GM23338 (cell line): ENCODE data around the gene POU2AF3. TPM values are rescaled to one million over a fixed set of nuclear protein-coding genes. Genes with fewer than 3 reads are reported as not detected.
A peak's percentile ranks its signal among the peaks of the same experiment; 100 is the strongest.

Source experiments
- ATAC-seq: fragments of 200-7000 bp; cut with Tn5 transposase; 3 replicates; pipeline ENCODE4 v1.9.1; 2020
- DNase-seq: peaks from one replicate; pipeline ENCODE4 v3.0.0-alpha.2; 2015; ENCODE audit warnings: low spot score
- H2AFZ ChIP-seq: fragments of 200-600 bp; sonication (generic); 2 replicates; pipeline ENCODE4 v1.8.0; 2016; ENCODE audit warnings: antibody characterized with exemption, mild to moderate bottlenecking, moderate library complexity
- H3F3A ChIP-seq: fragments of 200-600 bp; sonication (generic); replicated peaks from 2 replicates; pipeline ENCODE4 v1.8.0; 2017; ENCODE audit warnings: antibody characterized with exemption, mixed run types, low read depth
- H3K27ac ChIP-seq: fragments of 200-600 bp; sonication (generic); 2 replicates; pipeline ENCODE4 v1.6.1; 2016; ENCODE audit warnings: low read depth
- H3K27me3 ChIP-seq: fragments of 200-600 bp; sonication (generic); 2 replicates; pipeline ENCODE4 v1.8.0; 2016; ENCODE audit warnings: mild to moderate bottlenecking, mixed run types, moderate library complexity; ENCODE audit not compliant: insufficient read depth
- H3K36me3 ChIP-seq: fragments of 200-600 bp; sonication (generic); 2 replicates; pipeline ENCODE4 v1.8.0; 2016; ENCODE audit warnings: mild to moderate bottlenecking; ENCODE audit not compliant: insufficient read depth
- H3K4me1 ChIP-seq: fragments of 200-600 bp; sonication (generic); 2 replicates; pipeline ENCODE4 v1.8.0; 2016; ENCODE audit warnings: mild to moderate bottlenecking, moderate library complexity; ENCODE audit not compliant: insufficient read depth
- H3K4me2 ChIP-seq: fragments of 200-600 bp; sonication (generic); 2 replicates; pipeline ENCODE4 v1.7.1; 2017; ENCODE audit warnings: mixed run types
- H3K4me3 ChIP-seq: fragments of 200-600 bp; sonication (generic); 2 replicates; pipeline ENCODE4 v1.6.1; 2016; ENCODE audit warnings: mixed run types
- H3K79me2 ChIP-seq: fragments of 200-600 bp; sonication (generic); replicated peaks from 2 replicates; pipeline ENCODE4 v1.8.0; 2017; ENCODE audit warnings: mild to moderate bottlenecking; ENCODE audit not compliant: insufficient read depth
- H3K9me2 ChIP-seq: fragments of 200-600 bp; sonication (generic); 2 replicates; pipeline ENCODE4 v1.8.0; 2017; ENCODE audit not compliant: insufficient read depth
- H4K20me1 ChIP-seq: fragments of 200-600 bp; sonication (generic); replicated peaks from 2 replicates; pipeline ENCODE4 v1.8.0; 2017; ENCODE audit warnings: mild to moderate bottlenecking; ENCODE audit not compliant: insufficient read depth
- H3K27ac Mint-ChIP-seq: 2 replicates; pipeline ENCODE4 v1.8.0; 2020; ENCODE audit warnings: inconsistent platforms, mild to moderate bottlenecking, moderate library complexity, mixed read lengths
- H3K27me3 Mint-ChIP-seq: 3 replicates; pipeline ENCODE4 v1.8.0; 2022; ENCODE audit warnings: low read depth, mild to moderate bottlenecking, moderate library complexity, mixed read lengths, inconsistent platforms; ENCODE audit not compliant: insufficient read depth, poor library complexity
- H3K36me3 Mint-ChIP-seq: 3 replicates; pipeline ENCODE4 v1.8.0; 2021; ENCODE audit warnings: low read depth, mild to moderate bottlenecking, inconsistent platforms, moderate library complexity, mixed read lengths
- H3K4me1 Mint-ChIP-seq: 3 replicates; pipeline ENCODE4 v1.8.0; 2020; ENCODE audit warnings: mild to moderate bottlenecking, inconsistent platforms, mixed read lengths
- H3K4me3 Mint-ChIP-seq: 3 replicates; pipeline ENCODE4 v1.8.0; 2021; ENCODE audit warnings: moderate library complexity, mild to moderate bottlenecking, inconsistent platforms, mixed read lengths
- H3K9me3 Mint-ChIP-seq: 3 replicates; pipeline ENCODE4 v1.8.0; 2020; ENCODE audit warnings: moderate library complexity, mild to moderate bottlenecking, inconsistent platforms, mixed read lengths
- EZH2phosphoT487 ChIP-seq: fragments of 200-600 bp; sonication (generic); IDR thresholded peaks from one replicate; pipeline ENCODE4 v1.8.1; 2018; ENCODE audit warnings: antibody characterized with exemption; ENCODE audit not compliant: unreplicated experiment
- JUNB ChIP-seq: IDR thresholded peaks from one replicate; pipeline ENCODE4 v1.6.1; 2016; ENCODE audit warnings: antibody characterized with exemption; ENCODE audit not compliant: unreplicated experiment
- POLR2AphosphoS5 ChIP-seq: IDR thresholded peaks from 2 replicates; pipeline ENCODE4 v1.6.1; 2016; ENCODE audit warnings: antibody characterized with exemption, low read depth
- polyA plus RNA-seq: library from polyadenylated mRNA; unstranded; fragments of >200 nt; fragmentation: Nextera tagmentation; extraction: Ambion mirVana; gene quantifications from 2 replicates; pipeline ENCODE4 v1.2.1, GENCODE V29; 2016
- total RNA-seq: library from RNA; depleted of rRNA; stranded (reverse); fragments of >200 nt; shearing (Covaris generic); gene quantifications from 2 replicates; pipeline ENCODE4 v1.2.3, GENCODE V29; 2014
- TF ChIP-seq, protein P1 (sequence below): fragments of 250-450 bp; sonication (Bioruptor Pico); IDR thresholded peaks from 2 replicates; pipeline ENCODE4 v1.5.0; 2020; ENCODE audit warnings: mild to moderate bottlenecking, moderate library complexity
- TF ChIP-seq, protein P2 (sequence below): IDR thresholded peaks from 2 replicates; pipeline ENCODE4 v1.6.1; 2016; ENCODE audit warnings: antibody characterized with exemption
- TF ChIP-seq, protein P3 (sequence below): IDR thresholded peaks from one replicate; pipeline ENCODE4 v1.6.1; 2018; ENCODE audit warnings: antibody characterized with exemption; ENCODE audit not compliant: unreplicated experiment

POU2AF3 gene
- total and polyA plus RNA-seq, 2 experiments from 2014 or later, result 2.7 to 3.4 TPM

DNA sequence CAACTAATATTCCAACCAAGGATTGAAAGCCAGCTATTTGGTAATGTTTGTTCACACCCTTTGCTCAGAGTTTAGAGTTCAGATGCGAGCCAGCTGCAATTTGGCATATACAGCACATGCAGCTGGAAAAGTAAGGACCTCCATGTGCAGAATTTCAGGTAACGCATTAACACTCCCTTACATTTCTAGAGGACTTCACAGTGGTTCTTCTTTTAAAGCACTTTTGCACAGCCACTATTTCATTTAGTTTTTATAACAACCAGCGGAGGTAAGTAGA, 3.4 kb downstream of the POU2AF3 start (continued):
- TF ChIP-seq EZH2phosphoT487 (no peak), JUNB (no peak), POLR2AphosphoS5 (no peak)
- TF ChIP-seq, protein P1, sequence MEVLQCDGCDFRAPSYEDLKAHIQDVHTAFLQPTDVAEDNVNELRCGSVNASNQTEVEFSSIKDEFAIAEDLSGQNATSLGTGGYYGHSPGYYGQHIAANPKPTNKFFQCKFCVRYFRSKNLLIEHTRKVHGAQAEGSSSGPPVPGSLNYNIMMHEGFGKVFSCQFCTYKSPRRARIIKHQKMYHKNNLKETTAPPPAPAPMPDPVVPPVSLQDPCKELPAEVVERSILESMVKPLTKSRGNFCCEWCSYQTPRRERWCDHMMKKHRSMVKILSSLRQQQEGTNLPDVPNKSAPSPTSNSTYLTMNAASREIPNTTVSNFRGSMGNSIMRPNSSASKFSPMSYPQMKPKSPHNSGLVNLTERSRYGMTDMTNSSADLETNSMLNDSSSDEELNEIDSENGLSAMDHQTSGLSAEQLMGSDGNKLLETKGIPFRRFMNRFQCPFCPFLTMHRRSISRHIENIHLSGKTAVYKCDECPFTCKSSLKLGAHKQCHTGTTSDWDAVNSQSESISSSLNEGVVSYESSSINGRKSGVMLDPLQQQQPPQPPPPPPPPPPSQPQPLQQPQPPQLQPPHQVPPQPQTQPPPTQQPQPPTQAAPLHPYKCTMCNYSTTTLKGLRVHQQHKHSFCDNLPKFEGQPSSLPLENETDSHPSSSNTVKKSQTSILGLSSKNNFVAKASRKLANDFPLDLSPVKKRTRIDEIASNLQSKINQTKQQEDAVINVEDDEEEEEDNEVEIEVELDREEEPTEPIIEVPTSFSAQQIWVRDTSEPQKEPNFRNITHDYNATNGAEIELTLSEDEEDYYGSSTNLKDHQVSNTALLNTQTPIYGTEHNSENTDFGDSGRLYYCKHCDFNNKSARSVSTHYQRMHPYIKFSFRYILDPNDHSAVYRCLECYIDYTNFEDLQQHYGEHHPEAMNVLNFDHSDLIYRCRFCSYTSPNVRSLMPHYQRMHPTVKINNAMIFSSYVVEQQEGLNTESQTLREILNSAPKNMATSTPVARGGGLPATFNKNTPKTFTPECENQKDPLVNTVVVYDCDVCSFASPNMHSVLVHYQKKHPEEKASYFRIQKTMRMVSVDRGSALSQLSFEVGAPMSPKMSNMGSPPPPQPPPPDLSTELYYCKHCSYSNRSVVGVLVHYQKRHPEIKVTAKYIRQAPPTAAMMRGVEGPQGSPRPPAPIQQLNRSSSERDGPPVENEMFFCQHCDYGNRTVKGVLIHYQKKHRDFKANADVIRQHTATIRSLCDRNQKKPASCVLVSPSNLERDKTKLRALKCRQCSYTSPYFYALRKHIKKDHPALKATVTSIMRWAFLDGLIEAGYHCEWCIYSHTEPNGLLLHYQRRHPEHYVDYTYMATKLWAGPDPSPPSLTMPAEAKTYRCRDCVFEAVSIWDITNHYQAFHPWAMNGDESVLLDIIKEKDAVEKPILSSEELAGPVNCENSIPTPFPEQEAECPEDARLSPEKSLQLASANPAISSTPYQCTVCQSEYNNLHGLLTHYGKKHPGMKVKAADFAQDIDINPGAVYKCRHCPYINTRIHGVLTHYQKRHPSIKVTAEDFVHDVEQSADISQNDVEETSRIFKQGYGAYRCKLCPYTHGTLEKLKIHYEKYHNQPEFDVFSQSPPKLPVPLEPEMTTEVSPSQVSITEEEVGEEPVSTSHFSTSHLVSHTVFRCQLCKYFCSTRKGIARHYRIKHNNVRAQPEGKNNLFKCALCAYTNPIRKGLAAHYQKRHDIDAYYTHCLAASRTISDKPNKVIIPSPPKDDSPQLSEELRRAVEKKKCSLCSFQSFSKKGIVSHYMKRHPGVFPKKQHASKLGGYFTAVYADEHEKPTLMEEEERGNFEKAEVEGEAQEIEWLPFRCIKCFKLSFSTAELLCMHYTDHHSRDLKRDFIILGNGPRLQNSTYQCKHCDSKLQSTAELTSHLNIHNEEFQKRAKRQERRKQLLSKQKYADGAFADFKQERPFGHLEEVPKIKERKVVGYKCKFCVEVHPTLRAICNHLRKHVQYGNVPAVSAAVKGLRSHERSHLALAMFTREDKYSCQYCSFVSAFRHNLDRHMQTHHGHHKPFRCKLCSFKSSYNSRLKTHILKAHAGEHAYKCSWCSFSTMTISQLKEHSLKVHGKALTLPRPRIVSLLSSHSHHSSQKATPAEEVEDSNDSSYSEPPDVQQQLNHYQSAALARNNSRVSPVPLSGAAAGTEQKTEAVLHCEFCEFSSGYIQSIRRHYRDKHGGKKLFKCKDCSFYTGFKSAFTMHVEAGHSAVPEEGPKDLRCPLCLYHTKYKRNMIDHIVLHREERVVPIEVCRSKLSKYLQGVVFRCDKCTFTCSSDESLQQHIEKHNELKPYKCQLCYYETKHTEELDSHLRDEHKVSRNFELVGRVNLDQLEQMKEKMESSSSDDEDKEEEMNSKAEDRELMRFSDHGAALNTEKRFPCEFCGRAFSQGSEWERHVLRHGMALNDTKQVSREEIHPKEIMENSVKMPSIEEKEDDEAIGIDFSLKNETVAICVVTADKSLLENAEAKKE (CRISPR knock-in tag), result no peak
- TF ChIP-seq, protein P2, sequence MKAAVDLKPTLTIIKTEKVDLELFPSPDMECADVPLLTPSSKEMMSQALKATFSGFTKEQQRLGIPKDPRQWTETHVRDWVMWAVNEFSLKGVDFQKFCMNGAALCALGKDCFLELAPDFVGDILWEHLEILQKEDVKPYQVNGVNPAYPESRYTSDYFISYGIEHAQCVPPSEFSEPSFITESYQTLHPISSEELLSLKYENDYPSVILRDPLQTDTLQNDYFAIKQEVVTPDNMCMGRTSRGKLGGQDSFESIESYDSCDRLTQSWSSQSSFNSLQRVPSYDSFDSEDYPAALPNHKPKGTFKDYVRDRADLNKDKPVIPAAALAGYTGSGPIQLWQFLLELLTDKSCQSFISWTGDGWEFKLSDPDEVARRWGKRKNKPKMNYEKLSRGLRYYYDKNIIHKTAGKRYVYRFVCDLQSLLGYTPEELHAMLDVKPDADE, result no peak

DNA sequence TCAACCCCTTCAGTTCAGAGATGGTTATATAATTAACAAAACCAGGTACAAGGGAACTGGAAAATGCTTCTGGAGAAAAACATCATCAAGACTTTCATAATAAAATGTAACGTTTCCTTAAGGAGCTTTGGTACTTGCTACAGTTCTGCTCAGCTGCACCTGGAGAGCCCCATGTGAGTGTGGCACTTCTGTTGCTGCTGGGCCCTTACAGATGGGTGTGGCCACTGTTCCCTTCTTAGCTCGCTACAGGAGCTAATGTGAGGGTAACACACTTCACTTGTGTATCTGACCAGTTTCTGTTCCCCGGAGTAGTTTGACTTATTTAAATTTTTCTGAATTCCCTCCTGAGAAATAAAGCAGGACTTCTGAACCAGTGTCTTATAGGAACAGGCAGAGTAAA, 4.0 kb downstream of the POU2AF3 start:
- peak overlapping the region; percentile 46 for H3K4me2 ChIP-seq
- H3K36me3 Mint-ChIP-seq, result no peaks in the 10 kb centered on the region; the same call in 2 of the 3 replicates
- H3K4me1 Mint-ChIP-seq, result peaks cover 33% of the 10 kb centered on the region
- no peaks in the 10 kb centered on the region for H3K36me3 ChIP-seq
- 0 out of 2 replicates have a peak overlapping the region, but pooled peaks have one; percentile 39 for H2AFZ ChIP-seq
- no peaks in the 10 kb centered on the region for H3K79me2 ChIP-seq
- H3F3A ChIP-seq, result 0 out of 2 replicates have a peak, but pooled peaks cover 5% of the 10 kb centered on the region
- H4K20me1 ChIP-seq, result no peaks in the 10 kb centered on the region
- peaks cover 21% of the 10 kb centered on the region for H3K4me1 ChIP-seq
- DNase-seq (no peak), ATAC-seq (no peak)
- no peaks in the 10 kb centered on the region for H3K9me3 Mint-ChIP-seq
- H3K27me3 ChIP-seq, result peaks cover 35% of the 10 kb centered on the region
- H3K27ac ChIP-seq, result no peak overlapping the region
- H3K4me3 Mint-ChIP-seq, result no peak overlapping the region
- no peaks in the 10 kb centered on the region for H3K9me2 ChIP-seq
- no peak overlapping the region for H3K4me3 ChIP-seq
- peaks cover 26% of the 10 kb centered on the region for H3K27me3 Mint-ChIP-seq
- no peak overlapping the region for H3K27ac Mint-ChIP-seq
- TF ChIP-seq, protein P3, sequence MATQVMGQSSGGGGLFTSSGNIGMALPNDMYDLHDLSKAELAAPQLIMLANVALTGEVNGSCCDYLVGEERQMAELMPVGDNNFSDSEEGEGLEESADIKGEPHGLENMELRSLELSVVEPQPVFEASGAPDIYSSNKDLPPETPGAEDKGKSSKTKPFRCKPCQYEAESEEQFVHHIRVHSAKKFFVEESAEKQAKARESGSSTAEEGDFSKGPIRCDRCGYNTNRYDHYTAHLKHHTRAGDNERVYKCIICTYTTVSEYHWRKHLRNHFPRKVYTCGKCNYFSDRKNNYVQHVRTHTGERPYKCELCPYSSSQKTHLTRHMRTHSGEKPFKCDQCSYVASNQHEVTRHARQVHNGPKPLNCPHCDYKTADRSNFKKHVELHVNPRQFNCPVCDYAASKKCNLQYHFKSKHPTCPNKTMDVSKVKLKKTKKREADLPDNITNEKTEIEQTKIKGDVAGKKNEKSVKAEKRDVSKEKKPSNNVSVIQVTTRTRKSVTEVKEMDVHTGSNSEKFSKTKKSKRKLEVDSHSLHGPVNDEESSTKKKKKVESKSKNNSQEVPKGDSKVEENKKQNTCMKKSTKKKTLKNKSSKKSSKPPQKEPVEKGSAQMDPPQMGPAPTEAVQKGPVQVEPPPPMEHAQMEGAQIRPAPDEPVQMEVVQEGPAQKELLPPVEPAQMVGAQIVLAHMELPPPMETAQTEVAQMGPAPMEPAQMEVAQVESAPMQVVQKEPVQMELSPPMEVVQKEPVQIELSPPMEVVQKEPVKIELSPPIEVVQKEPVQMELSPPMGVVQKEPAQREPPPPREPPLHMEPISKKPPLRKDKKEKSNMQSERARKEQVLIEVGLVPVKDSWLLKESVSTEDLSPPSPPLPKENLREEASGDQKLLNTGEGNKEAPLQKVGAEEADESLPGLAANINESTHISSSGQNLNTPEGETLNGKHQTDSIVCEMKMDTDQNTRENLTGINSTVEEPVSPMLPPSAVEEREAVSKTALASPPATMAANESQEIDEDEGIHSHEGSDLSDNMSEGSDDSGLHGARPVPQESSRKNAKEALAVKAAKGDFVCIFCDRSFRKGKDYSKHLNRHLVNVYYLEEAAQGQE, result no peak
